Activated T-cell treated with anti-CD3 and anti-CD28 coated beads, Interleukin-2, amount 50 U/mL, for 72 hours (primary cell): Measurements from ENCODE around the gene ARHGAP9. TPM values are rescaled to one million over a fixed set of nuclear protein-coding genes. Genes with fewer than 3 reads are reported as not detected.
"Not testable (repeated sequence)": the region's sequence is repeated elsewhere in the genome, so short reads cannot be mapped to it uniquely, and the experiment has no call there.

Experiments used
- ATAC-seq, 2 donors: fragments of 150-1000 bp; cut with Tn5 transposase; replicated peaks in 1 of 2; 2 replicates each; pipeline ENCODE4 v1.10.0; 2021; ENCODE audit warnings: moderate library complexity in 2 of 2, mild to moderate bottlenecking in 1 of 2
- DNase-seq, 2 donors: peaks; one replicate each; pipeline ENCODE4 v3.0.0; 2021 to 2022; ENCODE audit warnings: mixed read lengths in 1 of 2
- H3K27ac Mint-ChIP-seq: one replicate; pipeline ENCODE4 v1.8.0; 2022; ENCODE audit warnings: mild to moderate bottlenecking, moderate library complexity, mixed read lengths
- H3K27me3 Mint-ChIP-seq: one replicate; pipeline ENCODE4 v1.8.0; 2022; ENCODE audit warnings: low read depth, mixed read lengths
- H3K36me3 Mint-ChIP-seq, 2 donors: one replicate each; pipeline ENCODE4 v1.8.0; 2022; ENCODE audit warnings: mixed read lengths in 2 of 2, mild to moderate bottlenecking in 1 of 2; ENCODE audit not compliant: insufficient read depth in 2 of 2
- H3K4me1 Mint-ChIP-seq: one replicate; pipeline ENCODE4 v1.8.0; 2022; ENCODE audit warnings: low read depth, mixed read lengths
- H3K4me3 Mint-ChIP-seq, 2 donors: one replicate each; pipeline ENCODE4 v1.8.0; 2022; ENCODE audit warnings: mild to moderate bottlenecking in 2 of 2, mixed read lengths in 2 of 2, moderate library complexity in 2 of 2
- H3K9me3 Mint-ChIP-seq, 2 donors: one replicate each; pipeline ENCODE4 v1.8.0; 2022; ENCODE audit warnings: mixed read lengths in 2 of 2
- total RNA-seq, 2 donors: library from RNA; stranded (reverse); gene quantifications; one replicate each; pipeline ENCODE4 v1.2.3, GENCODE V29; 2022

The ARHGAP9 gene
- total RNA-seq, 2 donors from 2014 or later, result 119 to 153 TPM

DNA sequence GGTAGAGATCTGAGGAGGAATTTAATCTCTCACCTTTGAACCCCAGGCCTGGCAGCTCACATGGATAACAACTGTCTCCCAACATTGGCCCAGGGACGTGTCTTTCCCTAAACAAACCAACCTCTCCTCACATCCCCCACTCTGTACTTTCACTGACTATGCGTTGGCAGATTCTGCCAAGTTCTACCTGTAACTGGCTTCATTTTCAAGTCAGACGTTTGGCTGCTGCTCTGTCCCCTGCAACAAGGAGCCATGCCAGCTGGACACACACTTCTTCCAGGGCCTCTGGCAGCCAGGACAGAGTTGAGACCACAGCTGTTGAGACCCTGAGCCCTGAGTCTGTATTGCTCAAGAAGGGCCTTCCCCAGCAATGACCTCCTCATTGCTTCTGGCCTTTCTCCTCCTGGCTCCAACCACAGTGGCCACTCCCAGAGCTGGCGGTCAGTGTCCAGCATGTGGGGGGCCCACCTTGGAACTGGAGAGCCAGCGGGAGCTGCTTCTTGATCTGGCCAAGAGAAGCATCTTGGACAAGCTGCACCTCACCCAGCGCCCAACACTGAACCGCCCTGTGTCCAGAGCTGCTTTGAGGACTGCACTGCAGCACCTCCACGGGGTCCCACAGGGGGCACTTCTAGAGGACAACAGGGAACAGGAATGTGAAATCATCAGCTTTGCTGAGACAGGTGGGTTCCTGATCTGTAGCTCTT lies 45.0 kb downstream of the ARHGAP9 start, which contains the start of gene INHBC:
Gene INHBC, plus strand, starts transcription at position 268 of the 707 bp plus-strand sequence. Its CDS starts 103 bp downstream, at position 371.
- H3K4me3 Mint-ChIP-seq, result peak within 1 kb of the TSS; percentile 52 to 70

DNA sequence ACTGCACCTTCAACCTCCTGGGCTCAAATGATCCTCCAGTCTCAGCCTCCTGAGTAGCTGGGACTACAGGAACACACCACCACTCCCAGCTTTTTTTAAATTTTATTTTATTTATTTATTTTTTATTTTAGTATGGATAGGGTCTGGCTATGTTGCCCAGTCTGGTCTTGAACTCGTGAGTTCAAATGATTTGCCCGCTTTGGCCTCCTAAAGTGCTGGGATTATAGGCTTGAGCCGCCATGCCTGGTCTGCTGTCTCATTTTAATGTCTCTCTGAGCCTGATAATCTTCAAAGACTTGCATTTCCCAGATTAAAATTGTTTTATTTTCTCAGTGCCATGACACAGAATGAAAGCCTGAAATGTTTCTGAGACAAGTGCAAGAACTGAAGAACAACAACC lies 46.3 kb downstream of the ARHGAP9 start:
- Mint-ChIP-seq H3K27me3 (no peaks in the 10 kb centered on the region), H3K36me3 (no peaks in the 10 kb centered on the region), H3K4me3 (no peak overlapping the region), H3K9me3 (no peaks in the 10 kb centered on the region), H3K4me1 (peaks cover 34% of the 10 kb centered on the region), H3K27ac (no peak overlapping the region)
- ATAC-seq (no peak), DNase-seq (no peak)

More for the DNA sequence above, 45.0 kb downstream of the ARHGAP9 start, which contains the start of gene INHBC:
- Mint-ChIP-seq H3K27ac (peak within 1 kb of the TSS; percentile 61), H3K9me3 (no peaks in the 10 kb centered on the region), H3K4me1 (peaks cover 27% of the 10 kb centered on the region), H3K36me3 (no peaks in the 10 kb centered on the region), H3K27me3 (no peaks in the 10 kb centered on the region)
- ATAC-seq (no peak), DNase-seq (no peak)

DNA sequence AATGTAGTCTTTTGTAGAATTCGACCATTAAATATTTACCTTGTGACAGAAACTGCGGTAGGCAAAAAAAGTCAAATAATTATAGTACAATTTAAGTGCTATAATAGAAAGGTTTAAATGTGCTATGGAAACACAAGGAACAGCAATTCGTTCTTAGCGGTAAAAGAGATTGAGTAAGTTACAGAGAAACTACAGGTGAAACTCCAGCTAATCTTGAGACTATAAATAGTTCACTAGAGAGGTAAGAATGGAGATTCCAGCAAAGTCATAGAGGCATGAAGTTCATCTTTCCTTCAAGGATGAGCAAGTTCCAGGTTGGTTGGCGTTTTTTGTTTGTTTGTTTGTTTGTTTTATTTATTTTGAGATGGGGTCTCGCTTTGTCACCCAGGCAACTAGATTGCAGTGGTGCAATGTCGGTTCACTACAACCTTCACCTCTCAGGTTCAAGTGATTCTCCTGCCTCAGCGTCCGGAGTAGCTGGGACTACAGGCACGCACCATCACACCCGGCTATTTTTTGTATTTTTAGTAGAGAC lies 47.9 kb downstream of the ARHGAP9 start:
- Mint-ChIP-seq H3K4me1 (peaks cover 43% of the 10 kb centered on the region), H3K9me3 (no peaks in the 10 kb centered on the region), H3K4me3 (peak overlapping the region; percentile 94 to 97), H3K27ac (peak overlapping the region; percentile 99), H3K27me3 (no peaks in the 10 kb centered on the region), H3K36me3 (no peaks in the 10 kb centered on the region)
- no peak for ATAC-seq
- DNase-seq, result no peak

- ATAC-seq (peak; percentile 97), DNase-seq (peak; percentile 96 to 97)
- peaks cover 43% of the 10 kb centered on the region for H3K4me1 Mint-ChIP-seq
- no peaks in the 10 kb centered on the region for H3K27me3 Mint-ChIP-seq
- no peaks in the 10 kb centered on the region for H3K36me3 Mint-ChIP-seq
- H3K9me3 Mint-ChIP-seq, result no peaks in the 10 kb centered on the region
- H3K4me3 Mint-ChIP-seq, result peak within 1 kb of the TSS; percentile 94 to 97
- peak within 1 kb of the TSS; percentile 99 for H3K27ac Mint-ChIP-seq
Measured at GRCh38 chr12:57430931-57431566, 48.6 kb downstream of the ARHGAP9 start, which contains the start of gene R3HDM2. R3HDM2 (minus strand) TSS chr12:57431043; CDS start chr12:57310428, 120,615 bp downstream.

DNA sequence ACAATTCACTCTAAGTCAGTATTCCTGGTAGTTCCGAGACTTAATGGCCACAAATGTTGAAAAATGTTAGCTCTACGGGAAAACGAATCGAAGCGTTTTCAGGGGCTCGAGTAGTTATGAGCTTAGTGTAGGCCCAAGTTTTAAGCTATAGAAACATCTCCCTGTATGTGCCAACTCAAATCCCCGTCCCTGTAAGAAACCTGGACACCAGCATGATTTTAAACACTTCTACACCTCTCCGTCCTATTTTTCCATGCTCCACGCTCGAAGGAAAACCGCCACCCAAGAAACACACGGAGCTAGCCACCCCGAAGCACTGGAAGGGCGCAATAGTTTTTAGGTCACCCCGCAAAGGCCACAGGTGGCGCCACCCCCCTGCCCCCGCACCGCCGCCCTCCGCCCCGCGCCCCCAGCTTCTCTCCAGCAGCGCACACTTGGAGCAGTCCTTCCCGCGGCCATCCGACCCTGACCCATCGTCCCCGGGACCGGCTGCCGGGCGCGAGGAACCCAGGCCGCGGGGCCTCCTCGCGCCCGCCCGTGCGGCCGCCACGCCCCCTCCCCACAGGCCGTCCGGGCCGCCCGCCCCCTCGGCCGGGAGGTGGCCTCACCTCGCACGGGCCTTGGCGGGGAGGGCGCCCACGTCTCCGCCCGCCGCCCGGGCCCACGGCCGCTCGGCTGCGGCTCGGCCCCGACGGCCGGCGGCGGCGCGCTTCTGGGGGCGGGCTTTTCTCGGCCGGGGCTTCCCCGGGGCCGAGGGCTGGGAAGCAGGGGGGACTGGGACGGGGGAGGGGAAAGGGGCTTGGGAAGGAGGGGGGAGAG lies 49.3 kb downstream of the ARHGAP9 start:
- peak; percentile 74 to 80 for ATAC-seq
- Mint-ChIP-seq H3K36me3 (peaks cover 0 to 2% of the 10 kb centered on the region in 2 donors), H3K4me1 (peaks cover 39% of the 10 kb centered on the region), H3K4me3 (peak overlapping the region; percentile 94 to 97), H3K27me3 (no peaks in the 10 kb centered on the region), H3K27ac (peak overlapping the region; percentile 99), H3K9me3 (no peaks in the 10 kb centered on the region)
- DNase-seq, result peak; percentile 72 to 74

DNA sequence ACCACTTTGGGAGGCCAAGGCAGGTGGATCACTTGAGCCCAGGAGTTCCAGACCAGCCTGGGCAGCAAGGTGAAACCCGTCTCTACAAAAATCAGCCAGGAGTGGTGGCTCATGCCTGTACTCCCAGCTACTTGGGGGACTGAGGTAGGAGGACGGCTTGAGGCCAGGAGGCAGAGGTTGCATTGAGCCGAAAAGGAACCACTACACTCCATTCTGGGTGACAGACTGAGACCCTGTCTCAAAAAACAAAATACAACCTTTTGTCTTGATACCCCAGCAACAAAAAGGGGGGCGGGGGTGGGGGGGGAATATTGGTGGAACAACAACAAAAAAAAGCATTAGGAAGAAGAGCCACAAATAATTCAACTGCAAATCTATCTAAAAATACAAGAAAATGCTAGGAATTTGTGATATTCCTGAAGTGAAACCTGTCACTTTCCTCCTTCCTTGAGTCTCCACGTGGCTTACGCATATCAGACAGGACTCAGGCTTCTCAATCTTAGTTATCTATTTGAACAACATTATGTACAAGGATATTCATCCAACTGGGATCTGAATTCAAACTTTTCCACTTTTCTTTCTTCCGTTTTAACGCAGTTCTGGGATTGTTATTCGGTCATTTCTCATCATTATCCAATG lies 50.1 kb downstream of the ARHGAP9 start:
- Mint-ChIP-seq H3K27me3 (no peaks in the 10 kb centered on the region), H3K36me3 (peaks cover 0 to 2% of the 10 kb centered on the region in 2 donors), H3K9me3 (no peaks in the 10 kb centered on the region), H3K4me1 (peaks cover 36% of the 10 kb centered on the region), H3K4me3 (peak overlapping the region; percentile 88 to 89), H3K27ac (peak overlapping the region; percentile 98)
- ATAC-seq (no peak), DNase-seq (no peak)

DNA sequence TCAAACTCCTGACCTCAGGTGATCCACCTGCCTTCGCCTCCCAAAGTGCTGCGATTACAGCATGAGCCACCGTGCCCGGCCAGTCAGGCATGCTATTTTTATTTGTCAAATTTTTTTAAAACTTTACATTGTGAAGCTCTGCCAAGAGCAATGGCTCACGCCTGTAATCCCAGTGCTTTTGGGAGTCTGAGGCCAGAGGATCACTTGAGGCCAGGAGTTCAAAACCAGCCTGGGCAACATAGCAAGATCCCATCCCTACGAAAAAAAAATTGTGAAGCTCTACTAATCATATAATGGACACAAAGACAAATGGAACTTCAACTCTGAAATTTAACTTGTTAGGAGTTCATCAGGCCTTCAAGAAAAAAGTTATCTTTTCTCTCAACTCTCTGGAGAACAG lies 50.7 kb downstream of the ARHGAP9 start:
- Mint-ChIP-seq H3K9me3 (no peaks in the 10 kb centered on the region), H3K4me1 (peaks cover 36% of the 10 kb centered on the region), H3K27me3 (no peaks in the 10 kb centered on the region), H3K36me3 (peaks cover 0 to 4% of the 10 kb centered on the region in 2 donors), H3K4me3 (peak overlapping the region; percentile 85 to 89), H3K27ac (peak overlapping the region; percentile 98)
- DNase-seq, result no peak
- no peak for ATAC-seq

DNA sequence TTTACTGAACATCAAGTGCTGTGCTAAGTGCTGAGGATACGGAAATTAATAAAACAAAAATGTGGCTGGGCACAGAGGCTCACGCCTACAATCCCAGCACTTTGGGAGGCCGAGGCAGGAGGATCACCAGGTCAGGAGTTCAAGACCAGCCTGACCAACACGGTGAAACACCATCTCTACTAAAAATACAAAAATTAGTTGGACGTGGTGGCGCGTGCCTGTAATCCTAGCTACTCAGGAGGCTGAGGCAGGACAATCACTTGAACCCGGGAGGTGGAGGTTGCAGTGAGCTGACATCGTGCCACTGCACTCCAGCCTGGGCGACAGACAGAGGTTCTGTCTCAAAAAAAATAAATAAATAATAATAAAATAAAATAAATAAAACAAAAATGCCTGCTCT lies 52.7 kb downstream of the ARHGAP9 start:
- H3K36me3 Mint-ChIP-seq, H3K27ac Mint-ChIP-seq, ATAC-seq, H3K9me3 Mint-ChIP-seq, H3K27me3 Mint-ChIP-seq, H3K4me3 Mint-ChIP-seq, DNase-seq: not testable (repeated sequence)
- peaks cover 37% of the 10 kb centered on the region for H3K4me1 Mint-ChIP-seq

Other genes starting within 250 kb of the ARHGAP9 start
- gene STAC3, start 228.7 kb downstream of the ARHGAP9 start, total RNA-seq, result 1 to 10 TPM; 3.5 to 4.2 TPM
- 10 to 100 TPM; 78.9 to 79.1 TPM for gene R3HDM2, start 48.8 kb downstream of the ARHGAP9 start, total RNA-seq
- gene INHBC, start 45.1 kb downstream of the ARHGAP9 start, total RNA-seq, result not detected
- gene INHBE, start 24.6 kb downstream of the ARHGAP9 start, total RNA-seq, result 1 to 10 TPM; 3.8 to 4.8 TPM
- 1 to 10 TPM in 1 of 2 donors, under 1 TPM in 1; 0.21 to 1.3 TPM for gene GLI1, start 20.1 kb downstream of the ARHGAP9 start, total RNA-seq
- gene MARS1, start 8.2 kb upstream of the ARHGAP9 start, total RNA-seq, result 100 to 1,000 TPM; 575 to 653 TPM
- gene DDIT3, start 40.6 kb upstream of the ARHGAP9 start, total RNA-seq, result 10 to 100 TPM; 64.6 to 71.7 TPM
- 100 to 1,000 TPM; 131 to 148 TPM for gene MBD6, start 43.0 kb upstream of the ARHGAP9 start, total RNA-seq
- 10 to 100 TPM; 94.9 to 99.0 TPM for gene DCTN2, start 67.3 kb upstream of the ARHGAP9 start, total RNA-seq
- 1 to 10 TPM; 3.2 to 5.9 TPM for gene KIF5A, start 70.2 kb upstream of the ARHGAP9 start, total RNA-seq
- 10 to 100 TPM; 21.3 to 23.1 TPM for gene PIP4K2C, start 111.3 kb upstream of the ARHGAP9 start, total RNA-seq
- gene DTX3, start 125.0 kb upstream of the ARHGAP9 start, total RNA-seq, result 10 to 100 TPM; 44.3 to 52.7 TPM
- gene ARHGEF25, start 131.6 kb upstream of the ARHGAP9 start, total RNA-seq, result 1 to 10 TPM; 2.8 to 5.3 TPM
- gene B4GALNT1, start 153.3 kb upstream of the ARHGAP9 start, total RNA-seq, result 1 to 10 TPM; 2.5 to 3.8 TPM
- 100 to 1,000 TPM; 103 to 104 TPM for gene OS9, start 214.3 kb upstream of the ARHGAP9 start, total RNA-seq